ENCODE results near the gene SCAMP3. TPM values are rescaled to one million over a fixed set of nuclear protein-coding genes. Genes with fewer than 3 reads are reported as not detected.
A peak's percentile ranks its signal among the peaks of the same experiment; 100 is the strongest.

Gene SCAMP3
- total and polyA plus RNA-seq, 10 of the 15 experiments (the other 5 are each of a cell fraction or from before 2014, with no cell fraction given): 17.2 to 133 (median 87.3) TPM

GRCh38 chr1:155250633-155251449 lies 11.3 kb downstream of the SCAMP3 start (continued):
- TF ChIP-seq MTA3 (IDR thresholded peaks at IDR 0.05; ENCODE audit: borderline replicate concordance, low read length) (no peak), USF2 (IDR thresholded peaks at IDR 0.05; ENCODE audit: borderline replicate concordance, low read depth, low read length) (no peak), POLR2A (IDR thresholded peaks at IDR 0.05; ENCODE audit: low read depth, low read length) (peak; percentile 65), TCF3 (IDR thresholded peaks at IDR 0.05; ENCODE audit: borderline replicate concordance, insufficient read depth, low read depth, low read length) (no peak), CTCF (IDR thresholded peaks at IDR 0.05 in 2 of 3, conservative IDR thresholded peaks at IDR 0.05 in 1 of 3; ENCODE audit: control insufficient read depth in 2 of 3, extremely low read depth in 1 of 3, insufficient read depth in 1 of 3, low read depth in 3 of 3, low read length in 3 of 3) (peak; percentile 100; a peak in 5 of 6 replicates), ZNF592 (IDR thresholded peaks at IDR 0.05) (peak; percentile 94; the same call in 1 of the 2 replicates), SRF (IDR thresholded peaks at IDR 0.05; ENCODE audit: low read depth in 2 of 2, low read length in 2 of 2) (no peak), NFYA (IDR thresholded peaks at IDR 0.05; ENCODE audit: borderline replicate concordance, low read depth, low read length) (no peak; the same call in 1 of the 2 replicates), POLR2AphosphoS2 (IDR thresholded peaks at IDR 0.05; ENCODE audit: low read depth, low read length) (peak; percentile 71; the same call in 1 of the 2 replicates), NFXL1 (IDR thresholded peaks at IDR 0.05; ENCODE audit: borderline replicate concordance) (no peak), ZNF384 (IDR thresholded peaks at IDR 0.05; ENCODE audit: borderline replicate concordance, low read depth, low read length) (no peak), MLLT1 (IDR thresholded peaks at IDR 0.05) (peak; percentile 41; the same call in 1 of the 2 replicates), MTA2 (IDR thresholded peaks at IDR 0.05; ENCODE audit: low read depth) (no peak), BCLAF1 (IDR thresholded peaks at IDR 0.05) (no peak), MAX (IDR thresholded peaks at IDR 0.05; ENCODE audit: low read depth, low read length) (peak; percentile 58), EZH2 (IDR thresholded peaks at IDR 0.05; ENCODE audit: borderline replicate concordance, control insufficient read depth, low read depth, low read length) (no peak)

Data from GM12878 (cell line).